VCaP (cell line): ENCODE results near the gene ZNF316.

ENCODE experiments used
- H3K27ac ChIP-seq: fragments of 450-650 bp; 2 replicates; pipeline ENCODE4 v1.5.1; 2017
- CTCF ChIP-seq: fragments of 450-650 bp; conservative IDR thresholded peaks from 2 replicates; pipeline ENCODE4 v1.5.1; 2017; ENCODE audit warnings: mild to moderate bottlenecking, moderate library complexity

The ZNF316 gene

GRCh38 chr7:6648815-6649104, 11.6 kb downstream of the ZNF316 start:
- H3K27ac ChIP-seq, result no peak overlapping the region
- no peak for TF ChIP-seq CTCF

GRCh38 chr7:6649241-6649961, 12.3 kb downstream of the ZNF316 start:
- H3K27ac ChIP-seq, result no peak overlapping the region
- no peak for TF ChIP-seq CTCF

GRCh38 chr7:6650086-6650485, 13.0 kb downstream of the ZNF316 start:
- H3K27ac ChIP-seq, result no peak overlapping the region
- no peak for TF ChIP-seq CTCF

GRCh38 chr7:6650521-6651011, 13.4 kb downstream of the ZNF316 start:
- no peak overlapping the region for H3K27ac ChIP-seq
- no peak for TF ChIP-seq CTCF

GRCh38 chr7:6651851-6652445, 14.8 kb downstream of the ZNF316 start:
- H3K27ac ChIP-seq, result no peak overlapping the region
- no peak for TF ChIP-seq CTCF

- TF ChIP-seq CTCF, result no peak
- H3K27ac ChIP-seq, result no peak overlapping the region
Observed at GRCh38 chr7:6652446-6653011, 15.4 kb downstream of the ZNF316 start.

GRCh38 chr7:6653071-6654003, 16.2 kb downstream of the ZNF316 start:
- no peak overlapping the region for H3K27ac ChIP-seq
- TF ChIP-seq CTCF, result no peak
